HUDEP-2 (cell line): ENCODE data around the gene SPACA5B.
"Not testable (repeated sequence)": the region's sequence is repeated elsewhere in the genome, so short reads cannot be mapped to it uniquely, and the experiment has no call there.

Experiments
- DNase-seq, 76 experiments: peaks; one replicate each; lab custom pipeline; 2025; ENCODE audit not compliant: unreplicated experiment in 76 of 76; lab: John Stamatoyannopoulos, UW

The SPACA5B gene

GRCh38 chrX:48130326-48130725 lies at the start of gene SPACA5B:
TSS of gene SPACA5B (plus strand) at chrX:48130626. CDS start at chrX:48130688, 62 bp downstream.
- DNase-seq = not testable (repeated sequence)

- peak in 26 of 76 experiments; percentile 0 to 30 (median 8) for DNase-seq
Observed at GRCh38 chrX:48083212-48083611, 47.2 kb upstream of the SPACA5B start.

GRCh38 chrX:48083706-48084105 lies 46.7 kb upstream of the SPACA5B start:
- no peak for DNase-seq

- DNase-seq = no peak
Observed at GRCh38 chrX:48086082-48086481, 44.3 kb upstream of the SPACA5B start.

GRCh38 chrX:48090123-48090522 lies 40.3 kb upstream of the SPACA5B start:
- no peak for DNase-seq

- DNase-seq = not testable (repeated sequence)
Observed at GRCh38 chrX:48092558-48092957, 37.9 kb upstream of the SPACA5B start.

GRCh38 chrX:48101443-48101842 lies 29.0 kb upstream of the SPACA5B start:
- no peak for DNase-seq

- DNase-seq = no peak
Observed at GRCh38 chrX:48102874-48103374, 27.5 kb upstream of the SPACA5B start.

- no peak for DNase-seq
Observed at GRCh38 chrX:48107717-48108116, 22.7 kb upstream of the SPACA5B start.

- not testable (repeated sequence) for DNase-seq
Observed at GRCh38 chrX:48125286-48125685, 5.1 kb upstream of the SPACA5B start.

- DNase-seq = not testable (repeated sequence)
Observed at GRCh38 chrX:48132308-48132844, 1.9 kb downstream of the SPACA5B start.

GRCh38 chrX:48139076-48139475 lies 8.7 kb downstream of the SPACA5B start:
- DNase-seq = not testable (repeated sequence)

- not testable (repeated sequence) for DNase-seq
Observed at GRCh38 chrX:48141810-48142508, 11.5 kb downstream of the SPACA5B start.

- not testable (repeated sequence) for DNase-seq
Observed at GRCh38 chrX:48142697-48143096, 12.3 kb downstream of the SPACA5B start.

GRCh38 chrX:48153769-48154168 lies 23.3 kb downstream of the SPACA5B start:
- DNase-seq = no peak

GRCh38 chrX:48154796-48155195 lies 24.4 kb downstream of the SPACA5B start:
- DNase-seq = no peak

- no peak for DNase-seq
Observed at GRCh38 chrX:48156014-48156413, 25.6 kb downstream of the SPACA5B start.

GRCh38 chrX:48165241-48165640 lies 34.8 kb downstream of the SPACA5B start:
- DNase-seq = no peak

GRCh38 chrX:48166322-48166721 lies 35.9 kb downstream of the SPACA5B start:
- not testable (repeated sequence) for DNase-seq

GRCh38 chrX:48179691-48180090 lies 49.3 kb downstream of the SPACA5B start:
- no peak for DNase-seq

GRCh38 chrX:48180811-48181210 lies 50.4 kb downstream of the SPACA5B start:
- DNase-seq = no peak

GRCh38 chrX:48181882-48182281 lies 51.5 kb downstream of the SPACA5B start:
- not testable (repeated sequence) for DNase-seq
